ENCODE measurements around the gene PDGFB. TPM values are rescaled to one million over a fixed set of nuclear protein-coding genes. Genes with fewer than 3 reads are reported as not detected.

PDGFB gene
- total RNA-seq, 5 donors from 2014 or later (not counting 1 experiment from before 2014, with no cell fraction given): 2.9 to 18.3 (median 4.6) TPM

- 92% methylated on average over 7 of the region's 10 CpGs for WGBS (ENCODE audit: insufficient coverage)
- DNase-seq (no peak), ATAC-seq (replicated peaks in 1 of 4) (no peak)
- no peak overlapping the region for H3K27ac Mint-ChIP-seq
- CTCF ChIA-PET: no interaction called here
- H3K4me1 ChIP-seq (ENCODE audit: control insufficient read depth in 1 of 2, extremely low read depth in 1 of 2, insufficient read depth in 2 of 2, low read length in 2 of 2): no peaks in the 10 kb centered on the region
- no peaks in the 10 kb centered on the region for H3K36me3 ChIP-seq (ENCODE audit: control insufficient read depth in 2 of 2, extremely low read depth in 1 of 2, insufficient read depth in 1 of 2, low read length in 1 of 2)
- no peaks in the 10 kb centered on the region for H3K9me3 Mint-ChIP-seq
- no peak overlapping the region for H3K27ac ChIP-seq (ENCODE audit: low read length)
- no peak overlapping the region for H3K4me3 ChIP-seq (ENCODE audit: control insufficient read depth in 1 of 2, extremely low read depth in 1 of 2, low read length in 1 of 2)
- H3K9me3 ChIP-seq: no peaks in the 10 kb centered on the region
- H3K27me3 ChIP-seq (replicated peaks in 1 of 2; ENCODE audit: control insufficient read depth in 2 of 2, extremely low read depth in 1 of 2, insufficient read depth in 2 of 2, low read length in 1 of 2): peaks cover 0 to 16% of the 10 kb centered on the region in 2 experiments
- H3K36me3 Mint-ChIP-seq: no peaks in the 10 kb centered on the region
- POLR2A ChIA-PET: no interaction called here
- peaks cover 0 to 3% of the 10 kb centered on the region in 2 donors for H3K27me3 Mint-ChIP-seq
- H3K4me1 Mint-ChIP-seq: no peaks in the 10 kb centered on the region
- no peak overlapping the region for H3K4me3 Mint-ChIP-seq
Measured at GRCh38 chr22:39188809-39189208, 56.0 kb downstream of the PDGFB start.

DNA sequence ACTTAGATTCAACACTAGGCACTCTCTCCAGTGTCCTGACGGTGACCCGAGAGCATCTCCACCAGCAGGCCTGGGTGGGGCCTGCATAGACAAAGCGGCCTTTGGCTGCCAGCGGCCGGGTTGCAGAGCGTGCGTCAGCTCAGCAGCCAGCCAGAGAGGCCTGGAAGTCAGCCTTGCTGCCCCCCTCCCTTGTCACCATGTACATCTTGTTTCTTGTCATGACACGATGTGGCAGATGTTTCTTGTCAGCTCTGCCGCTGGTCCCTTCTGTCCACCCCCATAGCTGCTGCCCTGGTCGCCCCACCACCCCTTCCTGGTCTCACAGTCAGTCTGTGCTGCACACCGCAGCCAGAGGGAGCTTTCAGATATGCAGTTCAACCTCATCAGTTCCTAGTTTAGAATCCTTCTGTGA, 59.2 kb downstream of the PDGFB start:
- 83% methylated on average over 11 of the region's 11 CpGs for WGBS (ENCODE audit: insufficient coverage)
- no peaks in the 10 kb centered on the region for H3K27me3 Mint-ChIP-seq
- H3K36me3 ChIP-seq (ENCODE audit: control insufficient read depth in 2 of 2, extremely low read depth in 1 of 2, insufficient read depth in 1 of 2, low read length in 1 of 2): no peaks in the 10 kb centered on the region
- no peak overlapping the region for H3K4me3 Mint-ChIP-seq
- ChIA-PET POLR2A (no interaction called here), CTCF (no interaction called here)
- H3K4me3 ChIP-seq (ENCODE audit: control insufficient read depth in 1 of 2, extremely low read depth in 1 of 2, low read length in 1 of 2): no peak overlapping the region
- no peak overlapping the region for H3K27ac Mint-ChIP-seq
- no peak for DNase-seq
- H3K9me3 ChIP-seq: no peaks in the 10 kb centered on the region
- peaks cover 0 to 2% (median 0%) of the 10 kb centered on the region in 3 donors for H3K4me1 Mint-ChIP-seq
- no peak overlapping the region for H3K27ac ChIP-seq (ENCODE audit: low read length)
- no peaks in the 10 kb centered on the region for H3K4me1 ChIP-seq (ENCODE audit: control insufficient read depth in 1 of 2, extremely low read depth in 1 of 2, insufficient read depth in 2 of 2, low read length in 2 of 2)
- ATAC-seq (replicated peaks in 1 of 4): no peak
- H3K36me3 Mint-ChIP-seq: no peaks in the 10 kb centered on the region
- H3K27me3 ChIP-seq (replicated peaks in 1 of 2; ENCODE audit: control insufficient read depth in 2 of 2, extremely low read depth in 1 of 2, insufficient read depth in 2 of 2, low read length in 1 of 2): peaks cover 0 to 12% of the 10 kb centered on the region in 2 experiments
- peaks cover 0 to 5% (median 3%) of the 10 kb centered on the region in 3 donors for H3K9me3 Mint-ChIP-seq

DNA sequence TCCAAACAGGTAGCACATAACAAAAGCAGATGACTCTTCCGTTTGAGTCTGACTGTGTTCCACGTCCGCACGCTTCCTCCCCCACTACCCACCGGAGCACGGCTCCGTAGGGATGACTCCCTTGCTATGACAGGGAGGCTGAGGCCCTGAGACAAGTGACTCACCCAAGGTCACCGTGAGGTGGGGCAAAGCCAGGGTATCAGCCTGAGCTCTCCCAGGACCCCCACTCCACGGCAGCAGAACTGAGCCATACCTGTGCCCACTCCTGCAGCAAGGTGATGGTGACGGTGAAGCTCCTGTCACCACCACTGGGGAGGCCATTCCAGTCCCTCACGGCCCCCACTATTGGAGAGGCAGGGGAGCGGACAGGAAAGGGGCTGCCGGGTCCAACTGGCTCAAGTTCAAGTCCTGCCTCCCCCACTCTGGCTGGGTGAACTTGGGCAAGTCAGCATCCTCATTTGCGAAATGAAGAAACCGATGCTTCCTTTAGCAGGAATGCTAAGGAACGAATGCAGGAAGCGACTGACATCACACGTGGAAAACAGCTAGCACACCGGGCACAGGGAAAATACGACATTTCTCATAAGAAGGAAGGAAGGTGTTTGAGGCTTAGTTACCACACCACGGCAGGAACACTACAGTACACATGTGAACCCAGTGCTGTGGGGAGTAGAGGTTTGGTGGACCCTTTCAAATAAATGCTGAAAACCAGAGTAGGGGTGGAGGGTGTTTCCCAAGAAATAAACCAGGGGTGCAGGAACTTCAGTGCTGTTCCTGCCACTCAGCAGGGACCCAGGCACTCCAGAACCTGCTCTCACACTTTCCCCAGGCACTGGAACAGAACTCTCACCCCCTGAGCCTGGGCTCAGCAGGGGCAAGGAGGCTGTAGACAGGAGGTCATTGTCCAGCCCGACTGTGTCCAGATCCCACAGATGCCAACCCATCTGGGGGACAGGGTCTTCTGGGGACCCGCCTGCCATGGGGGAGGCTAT, 59.9 kb downstream of the PDGFB start:
- POLR2A ChIA-PET: no interaction called here
- no peak for DNase-seq

DNA sequence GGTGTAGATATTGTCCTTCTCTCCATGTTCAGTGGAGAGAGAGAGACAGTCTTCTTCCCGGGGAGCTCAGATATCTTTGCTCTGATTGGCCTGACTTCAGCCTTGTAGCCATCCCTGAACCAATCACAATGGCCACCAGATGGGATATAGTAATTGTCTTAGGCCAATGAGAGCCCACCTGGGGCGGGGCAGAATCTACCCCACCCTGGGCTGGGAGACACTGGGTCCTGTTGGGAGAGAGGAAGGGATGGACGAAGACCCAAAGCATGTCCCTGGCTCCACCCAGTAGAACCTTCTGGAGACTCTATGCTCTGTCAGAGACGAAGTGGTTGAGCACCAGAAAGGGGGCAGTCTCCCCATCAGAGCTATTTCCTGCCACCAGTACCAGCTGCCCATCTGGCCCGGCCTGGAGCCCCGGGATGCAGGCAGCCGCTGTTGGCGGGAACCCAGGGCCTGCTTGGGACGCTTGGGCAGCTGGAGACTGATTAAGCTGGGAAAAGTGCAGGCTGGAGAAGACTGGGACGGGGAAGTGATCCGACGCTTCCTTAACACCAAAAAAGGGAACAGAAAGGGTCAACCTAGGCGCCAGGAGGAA, 60.7 kb downstream of the PDGFB start:
- Mint-ChIP-seq H3K9me3 (peaks cover 0 to 5% (median 3%) of the 10 kb centered on the region in 3 donors), H3K4me3 (no peak overlapping the region), H3K4me1 (peaks cover 0 to 8% (median under 1%) of the 10 kb centered on the region in 3 donors), H3K27ac (no peak overlapping the region), H3K36me3 (no peaks in the 10 kb centered on the region), H3K27me3 (no peaks in the 10 kb centered on the region)
- H3K27ac ChIP-seq (ENCODE audit: low read length): no peak overlapping the region
- H3K4me3 ChIP-seq (ENCODE audit: control insufficient read depth in 1 of 2, extremely low read depth in 1 of 2, low read length in 1 of 2): no peak overlapping the region
- ChIA-PET POLR2A (no interaction called here), CTCF (interaction anchor here in 1 of 2 donors (0.6 to 0.7 kb wide), 2 partner anchors 69 to 271 kb away, joined by 5 to 6 read pairs; no protein-coding TSS in a partner anchor)
- 77% methylated on average over 5 of the region's 13 CpGs for WGBS (ENCODE audit: insufficient coverage)
- H3K27me3 ChIP-seq (replicated peaks in 1 of 2; ENCODE audit: control insufficient read depth in 2 of 2, extremely low read depth in 1 of 2, insufficient read depth in 2 of 2, low read length in 1 of 2): peaks cover 0 to 5% of the 10 kb centered on the region in 2 experiments
- no peaks in the 10 kb centered on the region for H3K36me3 ChIP-seq (ENCODE audit: control insufficient read depth in 2 of 2, extremely low read depth in 1 of 2, insufficient read depth in 1 of 2, low read length in 1 of 2)
- H3K4me1 ChIP-seq (ENCODE audit: control insufficient read depth in 1 of 2, extremely low read depth in 1 of 2, insufficient read depth in 2 of 2, low read length in 2 of 2): peaks cover 0 to 5% of the 10 kb centered on the region in 2 experiments
- H3K9me3 ChIP-seq: no peaks in the 10 kb centered on the region
- ATAC-seq (replicated peaks in 1 of 4) (no peak), DNase-seq (no peak)

More for the DNA sequence above, 59.9 kb downstream of the PDGFB start:
- H3K36me3 ChIP-seq (ENCODE audit: control insufficient read depth in 2 of 2, extremely low read depth in 1 of 2, insufficient read depth in 1 of 2, low read length in 1 of 2): no peaks in the 10 kb centered on the region
- no peak for ATAC-seq (replicated peaks in 1 of 4)
- CTCF ChIA-PET: no interaction called here
- no peak overlapping the region for H3K4me3 Mint-ChIP-seq
- no peaks in the 10 kb centered on the region for H3K4me1 ChIP-seq (ENCODE audit: control insufficient read depth in 1 of 2, extremely low read depth in 1 of 2, insufficient read depth in 2 of 2, low read length in 2 of 2)
- no peaks in the 10 kb centered on the region for H3K9me3 ChIP-seq
- no peak overlapping the region for H3K27ac Mint-ChIP-seq
- H3K27me3 ChIP-seq (replicated peaks in 1 of 2; ENCODE audit: control insufficient read depth in 2 of 2, extremely low read depth in 1 of 2, insufficient read depth in 2 of 2, low read length in 1 of 2): peaks cover 0 to 9% of the 10 kb centered on the region in 2 experiments
- H3K27ac ChIP-seq (ENCODE audit: low read length): no peak overlapping the region
- no peaks in the 10 kb centered on the region for H3K36me3 Mint-ChIP-seq
- peaks cover 0 to 5% (median 3%) of the 10 kb centered on the region in 3 donors for H3K9me3 Mint-ChIP-seq
- 68% methylated on average over 13 of the region's 23 CpGs for WGBS (ENCODE audit: insufficient coverage)
- no peaks in the 10 kb centered on the region for H3K27me3 Mint-ChIP-seq
- no peak overlapping the region for H3K4me3 ChIP-seq (ENCODE audit: control insufficient read depth in 1 of 2, extremely low read depth in 1 of 2, low read length in 1 of 2)
- peaks cover 0 to 2% (median 0%) of the 10 kb centered on the region in 3 donors for H3K4me1 Mint-ChIP-seq

GRCh38 chr22:39182478-39183030, 62.2 kb downstream of the PDGFB start:
- no peak overlapping the region for H3K27ac ChIP-seq (ENCODE audit: low read length)
- DNase-seq: no peak
- no peaks in the 10 kb centered on the region for H3K36me3 ChIP-seq (ENCODE audit: control insufficient read depth in 2 of 2, extremely low read depth in 1 of 2, insufficient read depth in 1 of 2, low read length in 1 of 2)
- Mint-ChIP-seq H3K9me3 (peaks cover 0 to 5% (median 3%) of the 10 kb centered on the region in 3 donors), H3K36me3 (no peaks in the 10 kb centered on the region), H3K4me3 (no peak overlapping the region), H3K27ac (no peak overlapping the region), H3K27me3 (no peaks in the 10 kb centered on the region), H3K4me1 (peaks cover 0 to 23% (median 14%) of the 10 kb centered on the region in 3 donors)
- ChIA-PET POLR2A (no interaction called here), CTCF (interaction anchor here in 1 of 2 donors (1.3 kb wide), 1 partner anchor 12 kb away, joined by 4 read pairs; no protein-coding TSS in a partner anchor)
- WGBS (ENCODE audit: insufficient coverage): 80% methylated on average over 1 of the region's 6 CpGs
- peaks cover 0 to 5% of the 10 kb centered on the region in 2 experiments for H3K27me3 ChIP-seq (replicated peaks in 1 of 2; ENCODE audit: control insufficient read depth in 2 of 2, extremely low read depth in 1 of 2, insufficient read depth in 2 of 2, low read length in 1 of 2)
- ATAC-seq (replicated peaks in 1 of 4): no peak
- no peak overlapping the region for H3K4me3 ChIP-seq (ENCODE audit: control insufficient read depth in 1 of 2, extremely low read depth in 1 of 2, low read length in 1 of 2)
- H3K9me3 ChIP-seq: no peaks in the 10 kb centered on the region
- H3K4me1 ChIP-seq (ENCODE audit: control insufficient read depth in 1 of 2, extremely low read depth in 1 of 2, insufficient read depth in 2 of 2, low read length in 2 of 2): peaks cover 0 to 19% of the 10 kb centered on the region in 2 experiments

GRCh38 chr22:39181778-39182177, 63.0 kb downstream of the PDGFB start:
- ChIA-PET CTCF (interaction anchor here in 1 of 2 donors (1.3 kb wide), 1 partner anchor 11 kb away, joined by 4 read pairs; no protein-coding TSS in a partner anchor), POLR2A (no interaction called here)
- H3K9me3 ChIP-seq: no peaks in the 10 kb centered on the region
- H3K27me3 Mint-ChIP-seq: no peaks in the 10 kb centered on the region
- H3K4me1 ChIP-seq (ENCODE audit: control insufficient read depth in 1 of 2, extremely low read depth in 1 of 2, insufficient read depth in 2 of 2, low read length in 2 of 2): peaks cover 0 to 27% of the 10 kb centered on the region in 2 experiments
- no peak for DNase-seq
- no peak overlapping the region for H3K27ac ChIP-seq (ENCODE audit: low read length)
- H3K4me1 Mint-ChIP-seq: peaks cover 0 to 26% (median 17%) of the 10 kb centered on the region in 3 donors
- no peak overlapping the region for H3K4me3 ChIP-seq (ENCODE audit: control insufficient read depth in 1 of 2, extremely low read depth in 1 of 2, low read length in 1 of 2)
- H3K9me3 Mint-ChIP-seq: peaks cover 0 to 5% (median 3%) of the 10 kb centered on the region in 3 donors
- no peaks in the 10 kb centered on the region for H3K36me3 ChIP-seq (ENCODE audit: control insufficient read depth in 2 of 2, extremely low read depth in 1 of 2, insufficient read depth in 1 of 2, low read length in 1 of 2)
- H3K27ac Mint-ChIP-seq: no peak overlapping the region
- no peak overlapping the region for H3K4me3 Mint-ChIP-seq
- WGBS (ENCODE audit: insufficient coverage): 79% methylated on average over 5 of the region's 5 CpGs
- H3K27me3 ChIP-seq (replicated peaks in 1 of 2; ENCODE audit: control insufficient read depth in 2 of 2, extremely low read depth in 1 of 2, insufficient read depth in 2 of 2, low read length in 1 of 2): peaks cover 0 to 5% of the 10 kb centered on the region in 2 experiments
- no peak for ATAC-seq (replicated peaks in 1 of 4)
- H3K36me3 Mint-ChIP-seq: no peaks in the 10 kb centered on the region

Data from T-cell (primary cell).